Activated naive CD8-positive, alpha-beta T cell treated with anti-CD3 and anti-CD28 coated beads, Interleukin-2, amount 10 ng/mL, durations not matched to agents 7 days and 5 days (primary cell): ENCODE measurements around the gene SETBP1. TPM values are rescaled to one million over a fixed set of nuclear protein-coding genes. Genes with fewer than 3 reads are reported as not detected.

Source experiments
- ATAC-seq: fragments of 150-1000 bp; cut with Tn5 transposase; one replicate; pipeline ENCODE4 v1.10.0; 2021; ENCODE audit warnings: low read depth, moderate library complexity
- POLR2A ChIA-PET: fragments of 350-600 bp; sonication (Branson Sonifier 250); formaldehyde crosslinking; loops from one replicate; lab custom pipeline; 2021; ENCODE audit warnings: antibody characterized with exemption; lab: Charles Lee
- DNase-seq: peaks from one replicate; pipeline ENCODE4 v3.0.0; 2021
- H3K27ac Mint-ChIP-seq: one replicate; pipeline ENCODE4 v1.8.0; 2022; ENCODE audit warnings: mild to moderate bottlenecking, mixed read lengths
- H3K27me3 Mint-ChIP-seq: one replicate; pipeline ENCODE4 v1.8.0; 2022; ENCODE audit warnings: mild to moderate bottlenecking, moderate library complexity, mixed read lengths
- H3K36me3 Mint-ChIP-seq: one replicate; pipeline ENCODE4 v1.8.0; 2021; ENCODE audit warnings: mild to moderate bottlenecking, mixed read lengths
- H3K4me1 Mint-ChIP-seq: one replicate; pipeline ENCODE4 v1.8.0; 2021; ENCODE audit warnings: mixed read lengths
- H3K4me3 Mint-ChIP-seq: one replicate; pipeline ENCODE4 v1.8.0; 2022; ENCODE audit warnings: mild to moderate bottlenecking, moderate library complexity, mixed read lengths
- H3K9me3 Mint-ChIP-seq: one replicate; pipeline ENCODE4 v1.8.0; 2021; ENCODE audit warnings: mixed read lengths
- total RNA-seq, 2 experiments: library from RNA; stranded (reverse); gene quantifications; one replicate each; pipeline ENCODE4 v1.2.3, GENCODE V29; 2021

SETBP1 gene
- total RNA-seq, 2 experiments from 2014 or later, result 1.8 to 1.9 TPM

DNA sequence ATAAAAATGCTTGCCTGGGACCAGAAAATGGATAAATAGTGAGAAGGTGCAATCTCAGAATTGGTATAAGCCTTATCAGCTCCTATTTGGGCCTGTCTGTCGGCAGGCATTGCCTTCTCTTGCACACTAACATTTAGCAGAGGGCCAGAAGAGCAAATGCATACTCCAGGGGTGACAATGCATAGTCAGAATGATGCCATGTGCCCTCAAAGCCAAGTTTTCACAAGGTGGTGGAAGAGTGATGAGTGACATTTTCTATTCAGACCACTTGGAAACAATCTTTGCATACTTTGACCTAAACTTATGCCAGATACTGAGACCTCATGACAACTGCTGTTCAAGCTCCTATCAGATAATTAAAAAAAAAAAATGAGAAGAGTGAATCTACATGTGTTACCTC is 276.3 kb downstream of the SETBP1 start:
- ATAC-seq (no peak), DNase-seq (no peak)
- H3K4me1 Mint-ChIP-seq, result no peaks in the 10 kb centered on the region
- no peaks in the 10 kb centered on the region for H3K27me3 Mint-ChIP-seq
- no peaks in the 10 kb centered on the region for H3K36me3 Mint-ChIP-seq
- no peaks in the 10 kb centered on the region for H3K9me3 Mint-ChIP-seq
- no peak overlapping the region for H3K4me3 Mint-ChIP-seq
- H3K27ac Mint-ChIP-seq, result no peak overlapping the region
- POLR2A ChIA-PET, result no interaction called here

- H3K4me3 Mint-ChIP-seq, result no peak overlapping the region
- no peaks in the 10 kb centered on the region for H3K36me3 Mint-ChIP-seq
- no peak overlapping the region for H3K27ac Mint-ChIP-seq
- no peaks in the 10 kb centered on the region for H3K4me1 Mint-ChIP-seq
- no peak for DNase-seq
- peaks cover under 1% of the 10 kb centered on the region for H3K27me3 Mint-ChIP-seq
- POLR2A ChIA-PET, result no interaction called here
- ATAC-seq, result no peak
- peaks cover under 1% of the 10 kb centered on the region for H3K9me3 Mint-ChIP-seq
Measured at GRCh38 chr18:44957461-44957860, 276.8 kb downstream of the SETBP1 start.

GRCh38 chr18:44958040-44958439 is 277.4 kb downstream of the SETBP1 start:
- H3K4me1 Mint-ChIP-seq, result no peaks in the 10 kb centered on the region
- H3K27ac Mint-ChIP-seq, result no peak overlapping the region
- H3K36me3 Mint-ChIP-seq, result no peaks in the 10 kb centered on the region
- H3K9me3 Mint-ChIP-seq, result peaks cover 3% of the 10 kb centered on the region
- ATAC-seq (no peak), DNase-seq (no peak)
- POLR2A ChIA-PET, result no interaction called here
- H3K4me3 Mint-ChIP-seq, result no peak overlapping the region
- H3K27me3 Mint-ChIP-seq, result peaks cover 3% of the 10 kb centered on the region

DNA sequence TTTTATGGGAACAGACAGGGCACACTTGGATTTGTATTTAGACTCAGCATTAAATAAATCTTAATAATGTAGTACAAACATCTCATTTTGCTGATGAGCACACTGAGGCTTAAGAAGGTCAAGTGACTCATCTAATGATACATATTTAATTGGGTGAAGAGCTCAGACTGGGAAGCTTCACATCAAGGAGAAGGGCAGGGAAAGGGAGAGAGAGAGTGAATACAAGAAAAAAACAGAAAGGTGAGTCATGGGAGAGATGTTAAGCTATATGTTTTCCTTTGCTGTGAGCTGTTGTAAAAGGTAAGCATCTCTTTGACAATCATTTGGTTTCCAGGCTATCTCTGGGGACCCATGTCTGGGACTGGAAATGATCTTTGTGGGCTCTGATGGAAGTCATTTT is 277.8 kb downstream of the SETBP1 start:
- DNase-seq (no peak), ATAC-seq (no peak)
- POLR2A ChIA-PET, result no interaction called here
- Mint-ChIP-seq H3K4me3 (no peak overlapping the region), H3K9me3 (peaks cover 3% of the 10 kb centered on the region), H3K4me1 (no peaks in the 10 kb centered on the region), H3K27ac (no peak overlapping the region), H3K36me3 (no peaks in the 10 kb centered on the region), H3K27me3 (peaks cover 3% of the 10 kb centered on the region)

GRCh38 chr18:44959013-44959412 is 278.3 kb downstream of the SETBP1 start:
- Mint-ChIP-seq H3K27ac (no peak overlapping the region), H3K4me3 (no peak overlapping the region), H3K4me1 (no peaks in the 10 kb centered on the region), H3K9me3 (peaks cover 3% of the 10 kb centered on the region), H3K27me3 (peaks cover 3% of the 10 kb centered on the region), H3K36me3 (no peaks in the 10 kb centered on the region)
- no peak for DNase-seq
- POLR2A ChIA-PET, result no interaction called here
- no peak for ATAC-seq

DNA sequence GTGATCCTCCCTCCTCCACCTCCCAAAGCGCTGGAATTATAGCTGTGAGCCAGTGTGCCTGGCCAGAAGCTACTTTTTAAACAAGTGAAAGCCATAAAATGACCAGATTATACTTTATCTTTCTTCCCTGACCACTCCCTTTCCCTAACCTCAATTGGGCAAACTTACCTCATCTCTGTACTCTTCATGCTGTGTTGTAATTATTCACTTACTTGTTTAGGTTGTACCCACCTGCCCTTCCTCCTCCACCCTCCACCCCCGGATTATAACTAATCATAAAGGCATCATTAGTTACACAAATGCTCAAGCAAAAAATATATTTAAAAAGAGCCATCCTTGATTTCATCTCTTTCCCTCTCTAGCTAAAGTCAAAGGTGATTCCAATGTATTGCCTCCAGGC is 279.9 kb downstream of the SETBP1 start:
- Mint-ChIP-seq H3K4me1 (no peaks in the 10 kb centered on the region), H3K36me3 (no peaks in the 10 kb centered on the region), H3K27me3 (peaks cover 3% of the 10 kb centered on the region), H3K27ac (no peak overlapping the region), H3K4me3 (no peak overlapping the region), H3K9me3 (peaks cover 3% of the 10 kb centered on the region)
- DNase-seq (no peak), ATAC-seq (no peak)
- POLR2A ChIA-PET, result no interaction called here

DNA sequence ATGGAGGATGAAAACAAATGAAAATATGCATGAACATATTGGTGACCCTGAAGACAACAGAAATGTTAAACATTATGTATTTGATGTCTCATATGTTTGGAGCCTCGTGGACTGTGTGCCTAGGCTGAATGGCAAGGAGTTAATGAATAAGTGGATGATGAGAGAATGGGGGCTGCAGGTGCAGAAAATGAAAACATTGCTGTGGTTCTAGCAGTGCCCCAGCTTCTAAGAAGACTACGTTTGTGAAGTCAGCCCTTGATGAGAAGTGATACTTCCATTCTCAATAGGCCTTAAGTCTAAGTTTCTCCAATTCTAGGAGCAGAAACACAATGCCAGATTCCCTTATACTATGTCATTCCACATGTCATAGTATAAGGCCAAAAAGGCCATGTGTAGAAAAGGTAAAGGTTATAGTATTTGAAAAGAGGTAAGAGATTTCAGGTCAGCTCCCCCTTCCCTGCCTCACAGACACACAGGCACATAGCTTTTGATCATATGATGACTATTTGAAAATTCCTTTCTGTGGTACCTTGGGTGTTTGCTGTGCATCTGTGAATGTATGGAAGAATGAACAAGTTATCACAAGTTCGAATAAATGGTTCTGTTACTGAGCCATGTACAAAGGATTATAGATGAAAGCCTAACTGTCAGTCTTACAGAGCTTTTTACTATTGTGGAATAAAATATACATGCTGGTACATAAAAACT is 280.8 kb downstream of the SETBP1 start:
- no peak for DNase-seq
- Mint-ChIP-seq H3K27me3 (peaks cover 3% of the 10 kb centered on the region), H3K4me3 (no peak overlapping the region), H3K4me1 (no peaks in the 10 kb centered on the region), H3K27ac (no peak overlapping the region), H3K9me3 (peaks cover 3% of the 10 kb centered on the region), H3K36me3 (no peaks in the 10 kb centered on the region)
- ATAC-seq, result no peak
- POLR2A ChIA-PET, result no interaction called here

GRCh38 chr18:44967599-44967998 is 286.9 kb downstream of the SETBP1 start:
- no peaks in the 10 kb centered on the region for H3K4me1 Mint-ChIP-seq
- no peak for ATAC-seq
- peaks cover 1% of the 10 kb centered on the region for H3K27me3 Mint-ChIP-seq
- POLR2A ChIA-PET, result no interaction called here
- no peak overlapping the region for H3K4me3 Mint-ChIP-seq
- H3K9me3 Mint-ChIP-seq, result peaks cover 1% of the 10 kb centered on the region
- no peak overlapping the region for H3K27ac Mint-ChIP-seq
- DNase-seq, result no peak
- H3K36me3 Mint-ChIP-seq, result no peaks in the 10 kb centered on the region

- Mint-ChIP-seq H3K9me3 (no peaks in the 10 kb centered on the region), H3K27me3 (peaks cover under 1% of the 10 kb centered on the region), H3K4me1 (no peaks in the 10 kb centered on the region), H3K27ac (no peak overlapping the region), H3K36me3 (no peaks in the 10 kb centered on the region), H3K4me3 (no peak overlapping the region)
- ATAC-seq (no peak), DNase-seq (no peak)
- POLR2A ChIA-PET, result no interaction called here
Measured at GRCh38 chr18:44968336-44968735, 287.6 kb downstream of the SETBP1 start.

- Mint-ChIP-seq H3K36me3 (no peaks in the 10 kb centered on the region), H3K27ac (no peak overlapping the region), H3K4me1 (no peaks in the 10 kb centered on the region), H3K9me3 (no peaks in the 10 kb centered on the region), H3K27me3 (peaks cover 2% of the 10 kb centered on the region), H3K4me3 (no peak overlapping the region)
- DNase-seq (no peak), ATAC-seq (no peak)
- POLR2A ChIA-PET, result no interaction called here
Measured at GRCh38 chr18:44969214-44969795, 288.6 kb downstream of the SETBP1 start.

DNA sequence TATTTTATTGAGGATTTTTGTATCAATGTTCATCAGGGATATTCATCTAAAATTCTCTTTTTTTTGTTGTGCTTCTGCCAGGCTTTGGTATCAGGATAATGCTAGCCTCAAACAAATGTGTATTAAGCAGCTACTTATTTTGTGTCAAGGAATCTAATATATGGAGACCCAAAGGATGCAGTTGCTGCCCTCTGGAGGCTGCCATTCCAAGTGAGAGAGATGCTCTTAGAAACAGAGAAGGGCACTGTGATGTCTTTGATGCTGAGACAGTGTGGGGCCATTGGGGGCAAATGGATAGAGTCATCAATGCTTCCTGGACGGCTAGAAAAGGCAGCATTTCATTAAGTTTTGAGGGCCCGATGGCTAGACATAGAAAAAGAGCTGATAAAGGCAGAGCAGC is 292.6 kb downstream of the SETBP1 start:
- POLR2A ChIA-PET, result no interaction called here
- H3K27ac Mint-ChIP-seq, result no peak overlapping the region
- H3K4me1 Mint-ChIP-seq, result no peaks in the 10 kb centered on the region
- DNase-seq, result no peak
- no peaks in the 10 kb centered on the region for H3K9me3 Mint-ChIP-seq
- H3K36me3 Mint-ChIP-seq, result no peaks in the 10 kb centered on the region
- no peak for ATAC-seq
- H3K4me3 Mint-ChIP-seq, result no peak overlapping the region
- H3K27me3 Mint-ChIP-seq, result peaks cover 2% of the 10 kb centered on the region

GRCh38 chr18:44974174-44974573 is 293.5 kb downstream of the SETBP1 start:
- ATAC-seq (no peak), DNase-seq (no peak)
- no peak overlapping the region for H3K27ac Mint-ChIP-seq
- no peaks in the 10 kb centered on the region for H3K36me3 Mint-ChIP-seq
- H3K4me3 Mint-ChIP-seq, result no peak overlapping the region
- no peaks in the 10 kb centered on the region for H3K4me1 Mint-ChIP-seq
- H3K9me3 Mint-ChIP-seq, result no peaks in the 10 kb centered on the region
- POLR2A ChIA-PET, result no interaction called here
- peaks cover 2% of the 10 kb centered on the region for H3K27me3 Mint-ChIP-seq

GRCh38 chr18:44977856-44978255 is 297.2 kb downstream of the SETBP1 start:
- H3K27me3 Mint-ChIP-seq, result peaks cover 2% of the 10 kb centered on the region

DNA sequence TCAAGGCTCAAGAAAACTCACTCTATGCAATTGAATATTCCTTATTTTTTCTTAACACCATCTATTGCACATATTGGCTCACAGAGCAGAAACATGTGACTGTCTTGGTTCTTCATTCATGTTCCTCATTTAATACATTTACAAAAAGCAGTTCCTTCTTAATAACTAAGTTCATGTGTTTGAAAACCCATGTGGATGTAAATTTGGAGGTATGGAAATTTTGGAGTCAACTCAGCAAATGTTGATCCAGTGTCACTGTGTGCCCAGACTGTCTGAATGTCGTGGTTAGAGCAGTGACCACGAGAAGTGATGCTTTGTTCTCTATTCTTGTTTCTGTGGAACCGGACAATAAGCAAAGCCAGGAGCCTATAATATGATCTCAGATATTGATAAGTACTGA is 299.1 kb downstream of the SETBP1 start:
- Mint-ChIP-seq H3K27me3 (no peaks in the 10 kb centered on the region), H3K9me3 (no peaks in the 10 kb centered on the region), H3K36me3 (no peaks in the 10 kb centered on the region), H3K27ac (no peak overlapping the region), H3K4me3 (no peak overlapping the region), H3K4me1 (no peaks in the 10 kb centered on the region)
- POLR2A ChIA-PET, result no interaction called here
- DNase-seq, result no peak
- ATAC-seq, result no peak

More at GRCh38 chr18:44977856-44978255, 297.2 kb downstream of the SETBP1 start:
- Mint-ChIP-seq H3K36me3 (no peaks in the 10 kb centered on the region), H3K4me1 (no peaks in the 10 kb centered on the region), H3K27ac (no peak overlapping the region), H3K4me3 (no peak overlapping the region), H3K9me3 (no peaks in the 10 kb centered on the region)
- ATAC-seq, result no peak
- POLR2A ChIA-PET, result no interaction called here
- no peak for DNase-seq
